H1 (cell line): Measurements from ENCODE around the gene ACTG2. TPM values are rescaled to one million over a fixed set of nuclear protein-coding genes. Genes with fewer than 3 reads are reported as not detected.

Source experiments
- RBBP5 ChIP-seq: IDR thresholded peaks from 2 replicates; pipeline ENCODE4 v1.7.1; 2012; ENCODE audit warnings: low read depth, mild to moderate bottlenecking, inconsistent platforms, low read length, moderate library complexity, borderline replicate concordance
- TBP ChIP-seq: IDR thresholded peaks from 2 replicates; pipeline ENCODE4 v1.6.1; 2011; ENCODE audit warnings: low read depth, low read length, improper control_type of control experiment
- polyA plus RNA-seq, 7 experiments: library from polyadenylated mRNA; depleted of rRNA in 3 of 7; stranded (reverse) in 5 of 7; unstranded in 2 of 7; fragments of >200 nt in 5 of 7; fragments of 200-250 nt in 2 of 7; gene quantifications; 1 replicate in 5 of 7; 2 replicates in 1 of 7; 4 replicates in 1 of 7; pipeline versions ENCODE4 v1.2.1 to v1.2.3, GENCODE V29; 2011 to 2013; ENCODE audit warnings: missing spikeins in 2 of 7, mixed read lengths in 2 of 7
- total RNA-seq: library from RNA; stranded (reverse); fragmentation: NEBNext Ultra II Directional; extraction: Animal tissue kit (Norgen Biotek cat#: 25700); gene quantifications from 2 replicates; pipeline ENCODE4 v1.2.1, GENCODE V29; 2021

The ACTG2 gene
- total and polyA plus RNA-seq, 2 of the 8 experiments (the other 6 are each of a cell fraction or from before 2014, with no cell fraction given): 6.2 to 13.7 TPM

DNA sequence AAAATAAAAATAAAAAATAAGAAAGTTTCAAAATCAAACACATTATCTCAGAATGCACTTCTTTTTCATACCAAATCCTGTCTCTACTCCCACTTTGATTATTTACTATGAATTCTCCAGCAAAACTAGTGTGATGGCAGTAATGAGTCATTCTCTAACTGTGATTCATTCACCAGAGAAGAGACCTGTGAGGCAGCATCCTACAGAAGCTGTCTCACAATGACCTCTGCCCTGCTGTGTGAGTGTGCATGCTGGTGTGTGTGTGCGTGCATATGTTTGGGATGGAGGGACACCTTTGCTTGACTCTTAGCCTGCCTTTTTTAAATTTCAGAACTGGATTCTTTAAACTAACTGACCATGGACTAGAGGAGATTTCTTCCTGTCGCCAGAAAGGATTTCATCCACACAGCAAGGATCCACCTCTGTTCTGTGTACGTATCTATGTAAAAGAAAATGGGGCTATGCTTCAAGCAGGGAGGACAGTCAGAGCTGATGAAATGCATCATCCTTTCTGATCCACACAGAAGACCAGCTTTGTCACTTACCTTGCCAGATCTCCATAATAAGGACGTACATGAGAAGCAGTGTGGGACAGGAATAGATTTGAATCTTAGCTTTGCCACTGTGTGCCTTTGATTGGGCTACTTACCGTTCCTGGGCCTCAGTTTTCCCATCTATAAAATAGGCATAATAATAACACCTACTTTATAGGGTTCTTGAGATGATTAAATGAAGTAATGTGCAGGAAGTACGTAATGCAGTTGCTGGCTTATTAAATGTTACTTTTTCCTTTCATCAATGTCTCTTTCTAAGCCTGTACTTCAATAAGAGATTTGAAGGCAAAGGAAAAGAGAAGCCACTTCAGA lies 32.9 kb upstream of the ACTG2 start (continued):
- TF ChIP-seq TBP: no peak
- TF ChIP-seq RBBP5: no peak
